ENCODE data around the gene CYP8B1. TPM values are rescaled to one million over a fixed set of nuclear protein-coding genes. Genes with fewer than 3 reads are reported as not detected.

CYP8B1 gene
- total RNA-seq, 2 donors from 2014 or later: 0.20 TPM; not detected in 1

- H3K9me3 ChIP-seq: no peaks in the 10 kb centered on the region
- no peaks in the 10 kb centered on the region for H3K36me3 ChIP-seq
- H3K27ac ChIP-seq: no peak overlapping the region
- no peak overlapping the region for H3K9ac ChIP-seq (ENCODE audit: low read depth in 2 of 2, low read length in 2 of 2)
- H3K4me1 ChIP-seq: no peaks in the 10 kb centered on the region
- H3K27me3 ChIP-seq: no peaks in the 10 kb centered on the region
- TF ChIP-seq, protein P1, sequence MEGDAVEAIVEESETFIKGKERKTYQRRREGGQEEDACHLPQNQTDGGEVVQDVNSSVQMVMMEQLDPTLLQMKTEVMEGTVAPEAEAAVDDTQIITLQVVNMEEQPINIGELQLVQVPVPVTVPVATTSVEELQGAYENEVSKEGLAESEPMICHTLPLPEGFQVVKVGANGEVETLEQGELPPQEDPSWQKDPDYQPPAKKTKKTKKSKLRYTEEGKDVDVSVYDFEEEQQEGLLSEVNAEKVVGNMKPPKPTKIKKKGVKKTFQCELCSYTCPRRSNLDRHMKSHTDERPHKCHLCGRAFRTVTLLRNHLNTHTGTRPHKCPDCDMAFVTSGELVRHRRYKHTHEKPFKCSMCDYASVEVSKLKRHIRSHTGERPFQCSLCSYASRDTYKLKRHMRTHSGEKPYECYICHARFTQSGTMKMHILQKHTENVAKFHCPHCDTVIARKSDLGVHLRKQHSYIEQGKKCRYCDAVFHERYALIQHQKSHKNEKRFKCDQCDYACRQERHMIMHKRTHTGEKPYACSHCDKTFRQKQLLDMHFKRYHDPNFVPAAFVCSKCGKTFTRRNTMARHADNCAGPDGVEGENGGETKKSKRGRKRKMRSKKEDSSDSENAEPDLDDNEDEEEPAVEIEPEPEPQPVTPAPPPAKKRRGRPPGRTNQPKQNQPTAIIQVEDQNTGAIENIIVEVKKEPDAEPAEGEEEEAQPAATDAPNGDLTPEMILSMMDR (IDR thresholded peaks at IDR 0.05): no peak
- no peak overlapping the region for H3K4me3 ChIP-seq
- DNase-seq: no peak
- intact Hi-C loops (cut with DNase I): no loop called here
These were observed 23.2 kb downstream of the CYP8B1 start for GRCh38 chr3:42852441-42852840.

DNA sequence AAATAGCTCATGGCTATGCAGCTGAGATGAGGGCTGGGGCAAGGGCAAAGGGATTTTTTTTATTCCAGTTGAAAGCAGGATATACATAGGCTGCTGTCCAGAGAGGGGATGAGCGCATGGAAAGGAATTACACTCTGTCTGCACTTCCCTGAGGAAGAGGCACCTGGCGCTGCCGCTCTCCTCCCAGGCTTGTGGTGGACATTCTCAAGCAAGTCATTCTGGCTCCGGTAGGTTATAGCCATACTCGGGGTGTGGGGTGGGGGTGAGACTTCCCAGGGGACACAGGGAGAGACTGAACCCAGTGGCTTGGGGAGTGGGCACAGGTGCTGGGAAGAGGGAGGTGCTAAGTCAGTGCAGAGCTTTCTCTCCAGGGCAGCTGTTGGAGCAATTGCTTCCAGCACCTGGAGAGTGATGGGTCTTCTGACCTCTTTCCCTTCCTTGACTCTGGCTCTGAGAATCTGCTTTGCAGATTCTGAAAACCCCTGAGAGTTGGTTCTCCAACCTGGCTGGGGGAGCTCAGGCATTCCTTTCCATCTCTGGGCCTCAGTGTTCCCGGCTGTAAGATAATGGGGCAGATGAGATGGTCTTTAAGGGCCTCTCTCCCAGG is 24.3 kb downstream of the CYP8B1 start:
- no peak overlapping the region for H3K9ac ChIP-seq (ENCODE audit: low read depth in 2 of 2, low read length in 2 of 2)
- no peaks in the 10 kb centered on the region for H3K27me3 ChIP-seq
- H3K27ac ChIP-seq: no peak overlapping the region
- DNase-seq: no peak
- TF ChIP-seq, protein P1 (IDR thresholded peaks at IDR 0.05): no peak
- no peaks in the 10 kb centered on the region for H3K36me3 ChIP-seq
- intact Hi-C loops (cut with DNase I): no loop called here
- H3K4me3 ChIP-seq: no peak overlapping the region
- H3K4me1 ChIP-seq: no peaks in the 10 kb centered on the region
- no peaks in the 10 kb centered on the region for H3K9me3 ChIP-seq

- no peaks in the 10 kb centered on the region for H3K27me3 ChIP-seq
- no peaks in the 10 kb centered on the region for H3K4me1 ChIP-seq
- H3K36me3 ChIP-seq: no peaks in the 10 kb centered on the region
- intact Hi-C loops (cut with DNase I): no loop called here
- no peaks in the 10 kb centered on the region for H3K9me3 ChIP-seq
- H3K9ac ChIP-seq (ENCODE audit: low read depth in 2 of 2, low read length in 2 of 2): no peak overlapping the region
- no peak overlapping the region for H3K27ac ChIP-seq
- H3K4me3 ChIP-seq: no peak overlapping the region
- DNase-seq: no peak
- TF ChIP-seq, protein P1 (IDR thresholded peaks at IDR 0.05): no peak
These were observed 25.4 kb downstream of the CYP8B1 start for GRCh38 chr3:42850263-42850662.

- intact Hi-C loops (cut with DNase I): no loop called here
- Histone ChIP-seq H3K4me1 (no peaks in the 10 kb centered on the region), H3K27ac (no peak overlapping the region), H3K9ac (ENCODE audit: low read depth in 2 of 2, low read length in 2 of 2) (no peak overlapping the region), H3K4me3 (no peak overlapping the region), H3K27me3 (no peaks in the 10 kb centered on the region), H3K9me3 (no peaks in the 10 kb centered on the region), H3K36me3 (no peaks in the 10 kb centered on the region)
- no peak for DNase-seq
- TF ChIP-seq, protein P1 (IDR thresholded peaks at IDR 0.05): no peak
These were observed 26.7 kb downstream of the CYP8B1 start for GRCh38 chr3:42849017-42849416.

GRCh38 chr3:42847731-42848130 is 27.9 kb downstream of the CYP8B1 start:
- TF ChIP-seq, protein P1 (IDR thresholded peaks at IDR 0.05): no peak
- H3K9me3 ChIP-seq: no peaks in the 10 kb centered on the region
- no peaks in the 10 kb centered on the region for H3K36me3 ChIP-seq
- intact Hi-C loops (cut with DNase I): no loop called here
- H3K4me3 ChIP-seq: no peak overlapping the region
- no peak overlapping the region for H3K9ac ChIP-seq (ENCODE audit: low read depth in 2 of 2, low read length in 2 of 2)
- H3K27ac ChIP-seq: no peak overlapping the region
- H3K4me1 ChIP-seq: no peaks in the 10 kb centered on the region
- no peak for DNase-seq
- H3K27me3 ChIP-seq: no peaks in the 10 kb centered on the region
